ENCODE results near the gene MARK1.

The MARK1 gene

DNA sequence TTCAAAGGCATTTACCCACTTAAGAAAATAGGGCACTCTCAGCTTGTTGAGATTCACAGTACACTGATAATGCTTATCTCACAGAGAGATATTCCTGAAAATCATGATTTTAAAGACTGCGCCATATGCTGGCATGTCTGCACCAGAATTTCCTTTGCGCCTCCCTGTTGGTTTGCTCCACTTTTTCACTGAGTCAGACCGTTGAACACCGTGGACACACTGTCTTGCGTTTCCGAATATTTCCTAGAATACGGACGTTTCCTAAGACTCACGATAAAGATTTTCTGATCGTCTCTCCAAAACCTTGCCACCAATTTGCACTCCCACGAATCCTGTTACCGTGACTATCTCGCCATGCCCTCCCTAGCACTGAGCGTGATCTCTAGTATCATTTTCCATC is 161.7 kb downstream of the MARK1 start:
- no peak for TF ChIP-seq NFRKB (IDR thresholded peaks at IDR 0.05)
- TF ChIP-seq FOXA1 (IDR thresholded peaks at IDR 0.05), result no peak
- no peak for TF ChIP-seq L3MBTL2 (conservative IDR thresholded peaks at IDR 0.05)
- TF ChIP-seq FOXM1 (IDR thresholded peaks at IDR 0.05; ENCODE audit: borderline replicate concordance), result no peak
- TF ChIP-seq SUZ12 (IDR thresholded peaks at IDR 0.05), result no peak
- TF ChIP-seq ZNF384 (IDR thresholded peaks at IDR 0.05), result no peak
- TF ChIP-seq SP1 (IDR thresholded peaks at IDR 0.05), result no peak
- no peak for TF ChIP-seq ARNT (IDR thresholded peaks at IDR 0.05)
- TF ChIP-seq LEF1 (IDR thresholded peaks at IDR 0.05; ENCODE audit: borderline replicate concordance), result no peak
- no peak for TF ChIP-seq BHLHE40 (IDR thresholded peaks at IDR 0.05; ENCODE audit: borderline replicate concordance)
- TF ChIP-seq PKNOX1 (IDR thresholded peaks at IDR 0.05), result no peak
- no peak for TF ChIP-seq ELF4 (IDR thresholded peaks at IDR 0.05)
- no peak for TF ChIP-seq CTBP1 (IDR thresholded peaks at IDR 0.05; ENCODE audit: borderline replicate concordance)
- DNase-seq (ENCODE audit: extremely low spot score), result no peak
- ChIA-PET POLR2A (no interaction called here), CTCF (no interaction called here)

GRCh38 chr1:220690140-220691052 is 162.5 kb downstream of the MARK1 start, which contains the start of gene C1orf115:
Gene C1orf115 (plus strand): TSS chr1:220690363. CDS start chr1:220690403, 40 bp downstream.
- CTCF ChIA-PET, result interaction anchor here (1.4 to 1.8 kb wide), 2 partner anchors 20 to 43 kb away, joined by 4 to 6 read pairs; no protein-coding TSS in a partner anchor
- POLR2A ChIA-PET, result no interaction called here
- peak; percentile 96 for DNase-seq (ENCODE audit: extremely low spot score)
- no peak for TF ChIP-seq LEF1 (IDR thresholded peaks at IDR 0.05; ENCODE audit: borderline replicate concordance)
- peak; percentile 68 for TF ChIP-seq CTBP1 (IDR thresholded peaks at IDR 0.05; ENCODE audit: borderline replicate concordance)
- TF ChIP-seq L3MBTL2 (conservative IDR thresholded peaks at IDR 0.05), result peak; percentile 64; the same call in 1 of the 2 replicates

DNA sequence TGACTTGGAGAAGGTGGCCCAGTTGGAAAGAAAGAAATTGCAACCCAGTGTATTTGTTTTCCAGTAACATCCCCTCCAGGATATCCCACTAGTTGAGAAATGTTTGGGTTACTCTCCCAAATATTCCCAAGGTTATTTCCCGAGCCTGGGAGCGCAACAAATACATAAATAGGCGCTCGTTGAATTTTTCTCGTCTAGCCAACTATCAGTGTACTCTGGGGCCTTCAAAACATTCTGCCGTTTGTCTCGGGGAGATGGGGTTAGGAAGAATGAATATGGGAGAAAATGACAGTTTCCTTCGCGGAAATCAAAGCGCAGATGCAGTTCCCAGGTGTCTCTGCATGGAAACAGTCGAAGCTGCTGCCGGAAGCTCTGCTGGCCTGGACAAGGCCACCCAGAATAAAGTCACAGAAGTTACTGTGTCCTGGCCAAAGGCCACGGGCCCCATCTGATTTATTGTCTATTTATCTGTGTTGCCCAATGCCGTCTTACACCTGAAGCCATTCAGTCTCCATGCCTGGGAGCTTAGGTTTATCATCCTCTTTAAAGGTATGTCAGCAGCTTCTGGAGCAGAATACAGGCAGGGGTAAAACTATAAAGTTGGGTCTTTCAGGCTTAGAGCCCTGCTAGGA is 163.2 kb downstream of the MARK1 start:
- ChIA-PET POLR2A (interaction anchor here (1.0 kb wide), 1 partner anchor 57 kb away, joined by 4 read pairs; the partner anchor contains the start of gene MTARC2), CTCF (interaction anchor here (0.9 to 1.8 kb wide), 4 partner anchors 10 to 95 kb away, joined by 3 to 6 read pairs (median 4); no protein-coding TSS in a partner anchor)
- DNase-seq (ENCODE audit: extremely low spot score), result no peak
- TF ChIP-seq TARDBP (IDR thresholded peaks at IDR 0.05) (no peak), ZNF384 (IDR thresholded peaks at IDR 0.05) (no peak), LEF1 (IDR thresholded peaks at IDR 0.05; ENCODE audit: borderline replicate concordance) (no peak), ARNT (IDR thresholded peaks at IDR 0.05) (no peak), BHLHE40 (IDR thresholded peaks at IDR 0.05; ENCODE audit: borderline replicate concordance) (no peak), FOXK2 (IDR thresholded peaks at IDR 0.05) (no peak), L3MBTL2 (conservative IDR thresholded peaks at IDR 0.05) (no peak), PKNOX1 (IDR thresholded peaks at IDR 0.05) (no peak), SP1 (IDR thresholded peaks at IDR 0.05) (no peak), SUZ12 (IDR thresholded peaks at IDR 0.05) (no peak), ELF4 (IDR thresholded peaks at IDR 0.05) (no peak), NFRKB (IDR thresholded peaks at IDR 0.05) (no peak), HDGF (IDR thresholded peaks at IDR 0.05; ENCODE audit: borderline replicate concordance) (no peak), CTBP1 (IDR thresholded peaks at IDR 0.05; ENCODE audit: borderline replicate concordance) (no peak), FOXM1 (IDR thresholded peaks at IDR 0.05; ENCODE audit: borderline replicate concordance) (no peak)

DNA sequence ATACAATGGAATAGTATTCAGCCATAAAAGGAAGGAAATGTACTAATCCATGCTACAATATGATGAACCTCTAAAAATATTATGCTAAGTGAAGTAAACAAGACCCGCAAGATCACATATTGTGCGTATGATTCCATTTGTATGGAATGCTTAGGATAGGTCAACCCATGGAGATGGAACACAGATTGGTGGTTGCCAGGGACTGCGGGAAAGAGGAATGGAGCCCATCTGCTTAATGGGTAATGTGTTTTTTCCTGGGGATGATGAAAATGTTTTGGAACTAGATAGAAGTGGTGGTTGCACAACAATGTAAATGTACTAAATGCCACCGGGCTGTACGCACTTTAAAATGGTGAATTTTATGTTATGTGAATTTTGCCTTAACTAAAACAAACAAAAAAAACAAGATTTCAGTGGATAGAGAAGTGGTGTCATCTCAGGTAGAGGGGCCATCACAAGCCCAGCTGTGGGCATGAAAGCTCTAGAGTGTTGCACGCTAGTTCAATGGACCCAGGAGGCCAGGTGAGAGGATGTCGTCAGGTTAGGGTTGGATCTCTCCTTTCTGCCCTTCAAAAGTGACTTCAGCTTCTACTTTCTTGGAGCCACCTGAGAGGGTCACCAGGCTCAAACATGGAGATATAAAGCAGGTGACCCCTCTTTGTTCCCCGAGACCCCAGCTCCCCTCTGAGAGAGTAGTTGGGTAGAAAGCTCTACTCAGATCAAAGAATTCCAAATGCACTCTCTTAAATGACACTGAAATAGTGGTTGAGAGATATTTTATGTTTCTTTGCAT is 164.7 kb downstream of the MARK1 start:
- TF ChIP-seq CTBP1 (IDR thresholded peaks at IDR 0.05; ENCODE audit: borderline replicate concordance), result no peak
- no peak for TF ChIP-seq TARDBP (IDR thresholded peaks at IDR 0.05)
- no peak for TF ChIP-seq FOXK2 (IDR thresholded peaks at IDR 0.05)
- no peak for TF ChIP-seq PKNOX1 (IDR thresholded peaks at IDR 0.05)
- no peak for TF ChIP-seq ELF4 (IDR thresholded peaks at IDR 0.05)
- ChIA-PET POLR2A (interaction anchor here (0.8 to 1.9 kb wide), 2 partner anchors 55 to 95 kb away, joined by 3 to 6 read pairs; partner anchors contain the start of gene MTARC2), CTCF (interaction anchor here (0.9 to 1.2 kb wide), 3 partner anchors 8 to 81 kb away, joined by 3 to 4 read pairs (median 4); no protein-coding TSS in a partner anchor)
- no peak for DNase-seq (ENCODE audit: extremely low spot score)

DNA sequence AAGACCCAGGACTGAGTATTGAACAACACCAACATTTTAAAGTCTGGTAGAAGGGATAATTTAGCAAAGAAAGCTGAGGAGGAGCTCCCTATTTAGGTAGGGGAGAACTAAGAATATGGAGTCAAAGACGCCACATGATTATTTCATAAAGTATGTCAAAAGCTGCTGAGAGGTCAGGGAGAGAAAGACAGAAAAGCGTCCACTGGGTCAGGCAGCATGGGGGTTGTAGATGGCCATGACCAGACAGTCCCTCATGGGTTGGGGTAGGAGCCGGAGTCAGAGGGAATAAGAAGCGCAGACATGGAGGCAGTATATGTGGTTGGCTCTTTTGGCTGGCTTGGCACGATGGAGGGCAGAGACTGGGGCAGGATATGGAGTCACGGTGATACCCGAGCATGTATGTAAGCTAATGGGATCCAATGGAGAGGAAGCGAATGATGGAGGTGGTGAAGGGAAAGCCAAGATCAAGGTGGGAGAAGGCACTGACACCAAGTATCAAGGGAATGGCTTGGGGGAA is 167.0 kb downstream of the MARK1 start:
- TF ChIP-seq ELF4 (IDR thresholded peaks at IDR 0.05) (no peak), FOXK2 (IDR thresholded peaks at IDR 0.05) (no peak), BHLHE40 (IDR thresholded peaks at IDR 0.05; ENCODE audit: borderline replicate concordance) (no peak), FOXA1 (IDR thresholded peaks at IDR 0.05) (no peak), NFRKB (IDR thresholded peaks at IDR 0.05) (no peak), HDGF (IDR thresholded peaks at IDR 0.05; ENCODE audit: borderline replicate concordance) (no peak), PKNOX1 (IDR thresholded peaks at IDR 0.05) (no peak), SP1 (IDR thresholded peaks at IDR 0.05) (no peak), LEF1 (IDR thresholded peaks at IDR 0.05; ENCODE audit: borderline replicate concordance) (no peak), L3MBTL2 (conservative IDR thresholded peaks at IDR 0.05) (no peak), CTBP1 (IDR thresholded peaks at IDR 0.05; ENCODE audit: borderline replicate concordance) (no peak), FOXM1 (IDR thresholded peaks at IDR 0.05; ENCODE audit: borderline replicate concordance) (no peak), SUZ12 (IDR thresholded peaks at IDR 0.05) (no peak)
- DNase-seq (ENCODE audit: extremely low spot score), result no peak
- CTCF ChIA-PET, result no interaction called here
- POLR2A ChIA-PET, result no interaction called here

Measured in HEK293T (cell line).